Epidermal melanocyte (primary cell): ENCODE results near the gene PPP1R9B.

Experiments
- DNase-seq: peaks from one replicate; pipeline ENCODE4 v3.0.0; 2011; ENCODE audit warnings: low spot score; ENCODE audit not compliant: insufficient read length

PPP1R9B gene

GRCh38 chr17:50143461-50144176, 6.9 kb downstream of the PPP1R9B start:
- no peak for DNase-seq

- DNase-seq, result no peak
These were observed 8.7 kb downstream of the PPP1R9B start for GRCh38 chr17:50141745-50142110.

- DNase-seq, result no peak
These were observed 9.3 kb downstream of the PPP1R9B start for GRCh38 chr17:50141026-50141744.

- DNase-seq, result peak; percentile 88
These were observed 10.3 kb downstream of the PPP1R9B start for GRCh38 chr17:50139950-50140885.

GRCh38 chr17:50139185-50139783, 11.2 kb downstream of the PPP1R9B start:
- DNase-seq, result no peak

GRCh38 chr17:50137042-50137441, 13.4 kb downstream of the PPP1R9B start:
- no peak for DNase-seq

GRCh38 chr17:50136096-50136687, 14.3 kb downstream of the PPP1R9B start:
- no peak for DNase-seq

- no peak for DNase-seq
These were observed 15.0 kb downstream of the PPP1R9B start for GRCh38 chr17:50135316-50136095.

GRCh38 chr17:50134206-50135110, 16.0 kb downstream of the PPP1R9B start:
- no peak for DNase-seq

GRCh38 chr17:50133769-50134099, 16.7 kb downstream of the PPP1R9B start:
- DNase-seq, result no peak

- DNase-seq, result no peak
These were observed 17.3 kb downstream of the PPP1R9B start for GRCh38 chr17:50133028-50133768.

GRCh38 chr17:50132104-50132794, 18.2 kb downstream of the PPP1R9B start:
- no peak for DNase-seq

GRCh38 chr17:50130559-50131305, 19.7 kb downstream of the PPP1R9B start:
- no peak for DNase-seq

GRCh38 chr17:50129728-50130558, 20.5 kb downstream of the PPP1R9B start, which contains the start of gene SAMD14:
Gene SAMD14, minus strand, starts transcription at chr17:50130160. Its CDS starts 5,201 bp downstream, at chr17:50124959.
- DNase-seq, result peak; percentile 75

GRCh38 chr17:50129353-50129727, 21.1 kb downstream of the PPP1R9B start:
- DNase-seq, result no peak
